ENCODE data around the gene PPP3CA. TPM values are rescaled to one million over a fixed set of nuclear protein-coding genes. Genes with fewer than 3 reads are reported as not detected.

Gene PPP3CA
- total RNA-seq, 1 experiment from 2014 or later, result 33.8 TPM

DNA sequence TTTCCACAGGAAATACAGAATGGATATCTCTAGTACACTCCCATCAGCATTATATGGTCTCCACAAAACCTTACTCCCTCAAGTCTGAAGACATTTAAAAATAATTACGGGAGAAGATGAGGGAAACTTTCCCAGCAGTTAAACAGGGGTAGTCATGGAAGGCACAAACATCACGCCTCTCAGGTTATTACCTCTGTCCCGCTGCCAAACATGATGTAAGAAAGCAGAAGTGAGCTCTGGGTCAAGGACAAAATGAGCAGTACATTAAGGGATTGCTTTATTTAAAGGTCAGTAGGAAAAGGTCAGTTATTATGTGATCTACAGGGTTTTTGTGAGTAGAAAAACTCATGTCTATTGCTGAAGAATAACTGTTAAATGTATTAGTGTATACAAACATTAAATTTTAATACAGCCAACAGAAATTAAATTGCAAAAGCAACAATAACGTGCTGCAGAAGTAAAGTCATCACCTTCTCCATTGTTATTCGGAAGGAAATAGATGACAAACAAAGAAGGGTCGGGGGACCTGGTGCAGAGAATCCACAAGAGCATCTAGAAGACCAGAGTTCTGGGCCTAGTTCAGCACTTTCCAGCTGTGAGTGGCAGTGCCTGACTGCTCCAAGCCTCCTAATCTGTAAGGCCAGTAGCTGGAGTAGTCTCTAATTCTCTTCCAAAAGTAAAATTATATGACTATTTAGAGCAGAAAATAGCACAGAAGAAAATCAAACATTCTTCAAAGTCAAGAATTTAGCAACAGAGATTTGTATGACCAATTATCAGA lies 171.2 kb downstream of the PPP3CA start:
- ChIA-PET CTCF (no interaction called here), POLR2A (no interaction called here)
- no peaks in the 10 kb centered on the region for H3K27me3 ChIP-seq (replicated peaks; ENCODE audit: control insufficient read depth, insufficient read depth, low read length)
- TF ChIP-seq, protein P1, sequence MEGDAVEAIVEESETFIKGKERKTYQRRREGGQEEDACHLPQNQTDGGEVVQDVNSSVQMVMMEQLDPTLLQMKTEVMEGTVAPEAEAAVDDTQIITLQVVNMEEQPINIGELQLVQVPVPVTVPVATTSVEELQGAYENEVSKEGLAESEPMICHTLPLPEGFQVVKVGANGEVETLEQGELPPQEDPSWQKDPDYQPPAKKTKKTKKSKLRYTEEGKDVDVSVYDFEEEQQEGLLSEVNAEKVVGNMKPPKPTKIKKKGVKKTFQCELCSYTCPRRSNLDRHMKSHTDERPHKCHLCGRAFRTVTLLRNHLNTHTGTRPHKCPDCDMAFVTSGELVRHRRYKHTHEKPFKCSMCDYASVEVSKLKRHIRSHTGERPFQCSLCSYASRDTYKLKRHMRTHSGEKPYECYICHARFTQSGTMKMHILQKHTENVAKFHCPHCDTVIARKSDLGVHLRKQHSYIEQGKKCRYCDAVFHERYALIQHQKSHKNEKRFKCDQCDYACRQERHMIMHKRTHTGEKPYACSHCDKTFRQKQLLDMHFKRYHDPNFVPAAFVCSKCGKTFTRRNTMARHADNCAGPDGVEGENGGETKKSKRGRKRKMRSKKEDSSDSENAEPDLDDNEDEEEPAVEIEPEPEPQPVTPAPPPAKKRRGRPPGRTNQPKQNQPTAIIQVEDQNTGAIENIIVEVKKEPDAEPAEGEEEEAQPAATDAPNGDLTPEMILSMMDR (IDR thresholded peaks at IDR 0.05; ENCODE audit: insufficient read depth in 1 of 2, low read depth in 1 of 2, low read length in 1 of 2, severe bottlenecking in 1 of 2, unreplicated experiment in 1 of 2), result no peak
- Mint-ChIP-seq H3K36me3 (ENCODE audit: insufficient read depth, unreplicated experiment) (no peaks in the 10 kb centered on the region), H3K27ac (ENCODE audit: unreplicated experiment) (no peak overlapping the region), H3K4me1 (ENCODE audit: low read depth, unreplicated experiment) (peaks cover 2% of the 10 kb centered on the region), H3K4me3 (ENCODE audit: unreplicated experiment) (no peak overlapping the region), H3K9me3 (ENCODE audit: unreplicated experiment) (no peaks in the 10 kb centered on the region), H3K27me3 (ENCODE audit: insufficient read depth, unreplicated experiment) (no peaks in the 10 kb centered on the region)
- intact Hi-C loops (cut with micrococcal nuclease; ENCODE audit: unreplicated experiment), result no loop called here
- no TSS peak for BruUV-seq (replicated peaks)
- H3K36me3 ChIP-seq (ENCODE audit: control insufficient read depth, insufficient read depth, low read length), result no peaks in the 10 kb centered on the region
- no peaks in the 10 kb centered on the region for H3K4me1 ChIP-seq
- no peaks in the 10 kb centered on the region for H3K9me3 ChIP-seq
- H3K4me3 ChIP-seq (ENCODE audit: low read depth, low read length), result no peak overlapping the region
- no peak for DNase-seq

DNA sequence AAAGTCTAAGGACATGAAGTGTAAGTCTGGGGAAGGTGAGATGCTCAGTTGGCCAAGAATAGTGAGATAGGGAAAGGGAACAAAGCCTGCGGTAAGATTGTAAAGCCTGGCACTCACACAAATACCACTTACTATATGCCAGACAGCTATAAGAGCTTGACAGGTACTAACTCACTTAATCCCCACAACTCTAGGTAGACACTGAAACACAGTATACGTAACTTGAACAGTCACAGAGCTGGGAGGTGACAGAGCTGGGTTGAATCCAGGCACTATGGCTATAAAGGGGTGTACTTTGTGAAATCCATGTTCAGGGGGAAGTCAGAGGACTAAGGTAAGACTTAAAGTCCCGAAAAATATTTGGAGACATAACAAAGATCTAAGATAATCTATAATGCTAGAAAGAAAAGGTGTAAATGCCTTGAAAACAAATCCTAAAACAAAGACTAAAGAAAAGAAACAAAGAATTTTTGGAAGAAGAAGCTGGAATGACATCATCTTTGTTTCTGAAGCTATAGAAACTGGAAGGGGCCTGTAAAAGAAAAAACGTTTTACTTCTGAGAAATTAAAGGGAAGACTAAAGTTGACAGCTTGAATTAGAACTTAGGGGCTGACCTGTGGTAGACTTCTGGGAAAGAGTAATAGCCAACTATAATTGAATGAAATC lies 172.5 kb downstream of the PPP3CA start:
- H3K4me1 ChIP-seq, result no peaks in the 10 kb centered on the region
- no peaks in the 10 kb centered on the region for H3K36me3 Mint-ChIP-seq (ENCODE audit: insufficient read depth, unreplicated experiment)
- CTCF ChIA-PET, result no interaction called here
- no peaks in the 10 kb centered on the region for H3K36me3 ChIP-seq (ENCODE audit: control insufficient read depth, insufficient read depth, low read length)
- TF ChIP-seq, protein P1 (IDR thresholded peaks at IDR 0.05; ENCODE audit: insufficient read depth in 1 of 2, low read depth in 1 of 2, low read length in 1 of 2, severe bottlenecking in 1 of 2, unreplicated experiment in 1 of 2), result no peak
- POLR2A ChIA-PET, result no interaction called here
- intact Hi-C loops (cut with micrococcal nuclease; ENCODE audit: unreplicated experiment), result no loop called here
- H3K9me3 Mint-ChIP-seq (ENCODE audit: unreplicated experiment), result no peaks in the 10 kb centered on the region
- no peak overlapping the region for H3K27ac Mint-ChIP-seq (ENCODE audit: unreplicated experiment)
- no TSS peak for BruUV-seq (replicated peaks)
- no peak overlapping the region for H3K4me3 ChIP-seq (ENCODE audit: low read depth, low read length)
- H3K27me3 Mint-ChIP-seq (ENCODE audit: insufficient read depth, unreplicated experiment), result no peaks in the 10 kb centered on the region
- no peaks in the 10 kb centered on the region for H3K27me3 ChIP-seq (replicated peaks; ENCODE audit: control insufficient read depth, insufficient read depth, low read length)
- peaks cover 6% of the 10 kb centered on the region for H3K4me1 Mint-ChIP-seq (ENCODE audit: low read depth, unreplicated experiment)
- H3K4me3 Mint-ChIP-seq (ENCODE audit: unreplicated experiment), result no peak overlapping the region
- H3K9me3 ChIP-seq, result no peaks in the 10 kb centered on the region
- no peak for DNase-seq

DNA sequence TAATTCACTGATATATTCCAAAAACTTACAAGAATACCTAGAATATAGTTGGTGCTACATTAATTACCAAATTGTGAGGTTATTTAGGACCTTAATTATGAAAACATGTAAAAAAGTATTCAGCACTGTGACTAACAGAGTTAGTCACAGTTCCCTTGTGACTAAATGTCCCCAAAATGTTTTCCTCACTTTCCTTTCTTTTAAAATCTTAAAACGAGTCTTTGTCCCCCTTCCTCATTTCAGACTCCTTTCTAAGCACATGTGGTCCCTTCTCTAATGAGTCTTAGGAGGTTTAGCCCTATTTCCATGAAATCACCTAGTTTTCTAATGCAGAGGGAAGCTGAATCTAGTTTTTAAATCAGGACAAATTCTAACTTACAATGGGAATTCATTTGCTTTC lies 175.0 kb downstream of the PPP3CA start:
- Mint-ChIP-seq H3K36me3 (ENCODE audit: insufficient read depth, unreplicated experiment) (no peaks in the 10 kb centered on the region), H3K4me3 (ENCODE audit: unreplicated experiment) (no peak overlapping the region), H3K27me3 (ENCODE audit: insufficient read depth, unreplicated experiment) (no peaks in the 10 kb centered on the region), H3K27ac (ENCODE audit: unreplicated experiment) (no peak overlapping the region), H3K9me3 (ENCODE audit: unreplicated experiment) (no peaks in the 10 kb centered on the region), H3K4me1 (ENCODE audit: low read depth, unreplicated experiment) (peaks cover 6% of the 10 kb centered on the region)
- TF ChIP-seq, protein P1 (IDR thresholded peaks at IDR 0.05; ENCODE audit: insufficient read depth in 1 of 2, low read depth in 1 of 2, low read length in 1 of 2, severe bottlenecking in 1 of 2, unreplicated experiment in 1 of 2), result no peak
- no peak overlapping the region for H3K4me3 ChIP-seq (ENCODE audit: low read depth, low read length)
- DNase-seq, result no peak
- intact Hi-C loops (cut with micrococcal nuclease; ENCODE audit: unreplicated experiment), result no loop called here
- no peaks in the 10 kb centered on the region for H3K27me3 ChIP-seq (replicated peaks; ENCODE audit: control insufficient read depth, insufficient read depth, low read length)
- no TSS peak for BruUV-seq (replicated peaks)
- H3K9me3 ChIP-seq, result no peaks in the 10 kb centered on the region
- POLR2A ChIA-PET, result no interaction called here
- H3K36me3 ChIP-seq (ENCODE audit: control insufficient read depth, insufficient read depth, low read length), result no peaks in the 10 kb centered on the region
- CTCF ChIA-PET, result no interaction called here
- peaks cover 10% of the 10 kb centered on the region; the same call in 1 of the 2 replicates for H3K4me1 ChIP-seq
